ENCODE data around the gene SDK1. TPM values are rescaled to one million over a fixed set of nuclear protein-coding genes. Genes with fewer than 3 reads are reported as not detected.

SDK1 gene
- total and polyA plus RNA-seq, 2 experiments from 2014 or later = 2.1 to 10.0 TPM

DNA sequence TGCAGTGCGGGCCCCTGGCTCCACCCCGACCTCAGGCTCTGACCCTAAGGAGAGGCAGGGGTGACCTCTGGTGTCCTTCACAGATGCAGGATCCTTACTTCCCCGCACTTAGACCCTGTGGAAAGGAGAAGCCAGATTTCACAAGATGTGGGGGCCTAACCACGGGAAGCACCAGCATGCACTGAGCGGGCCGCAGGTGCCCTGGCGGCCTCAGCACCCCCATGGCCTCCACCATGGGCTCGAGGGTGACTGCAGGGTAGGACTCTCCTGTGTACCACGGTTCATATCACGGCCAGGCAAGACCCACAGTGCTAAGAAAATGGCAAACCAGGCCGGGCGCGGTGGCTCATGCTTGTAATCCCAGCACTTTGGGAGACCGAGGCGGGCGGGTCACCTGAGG lies 971.1 kb downstream of the SDK1 start:
- H3K4me3 ChIP-seq = no peak overlapping the region
- peaks cover 10% of the 10 kb centered on the region for H3K4me1 Mint-ChIP-seq
- no peaks in the 10 kb centered on the region for H3F3A ChIP-seq (replicated peaks; ENCODE audit: low read depth)
- no peaks in the 10 kb centered on the region for H3K27me3 ChIP-seq (ENCODE audit: insufficient read depth)
- H3K27ac Mint-ChIP-seq = no peak overlapping the region
- H3K27ac ChIP-seq (ENCODE audit: low read depth) = no peak overlapping the region
- H3K9me3 Mint-ChIP-seq = peaks cover 35% of the 10 kb centered on the region
- no peak overlapping the region for H3K4me3 Mint-ChIP-seq
- TF ChIP-seq, protein P1, sequence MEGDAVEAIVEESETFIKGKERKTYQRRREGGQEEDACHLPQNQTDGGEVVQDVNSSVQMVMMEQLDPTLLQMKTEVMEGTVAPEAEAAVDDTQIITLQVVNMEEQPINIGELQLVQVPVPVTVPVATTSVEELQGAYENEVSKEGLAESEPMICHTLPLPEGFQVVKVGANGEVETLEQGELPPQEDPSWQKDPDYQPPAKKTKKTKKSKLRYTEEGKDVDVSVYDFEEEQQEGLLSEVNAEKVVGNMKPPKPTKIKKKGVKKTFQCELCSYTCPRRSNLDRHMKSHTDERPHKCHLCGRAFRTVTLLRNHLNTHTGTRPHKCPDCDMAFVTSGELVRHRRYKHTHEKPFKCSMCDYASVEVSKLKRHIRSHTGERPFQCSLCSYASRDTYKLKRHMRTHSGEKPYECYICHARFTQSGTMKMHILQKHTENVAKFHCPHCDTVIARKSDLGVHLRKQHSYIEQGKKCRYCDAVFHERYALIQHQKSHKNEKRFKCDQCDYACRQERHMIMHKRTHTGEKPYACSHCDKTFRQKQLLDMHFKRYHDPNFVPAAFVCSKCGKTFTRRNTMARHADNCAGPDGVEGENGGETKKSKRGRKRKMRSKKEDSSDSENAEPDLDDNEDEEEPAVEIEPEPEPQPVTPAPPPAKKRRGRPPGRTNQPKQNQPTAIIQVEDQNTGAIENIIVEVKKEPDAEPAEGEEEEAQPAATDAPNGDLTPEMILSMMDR (conservative IDR thresholded peaks at IDR 0.05; ENCODE audit: low read depth in 2 of 2) = peak in 1 of 2 experiments; percentile 25; a peak in 1 of 4 replicates
- TF ChIP-seq EZH2 (IDR thresholded peaks at IDR 0.05; ENCODE audit: low read depth, unreplicated experiment) = no peak
- H2AFZ ChIP-seq = no peak overlapping the region
- ATAC-seq (peak; percentile 17; the same call in 2 of the 3 replicates), DNase-seq (ENCODE audit: low spot score) (no peak)
- H3K79me2 ChIP-seq (replicated peaks; ENCODE audit: insufficient read depth) = no peaks in the 10 kb centered on the region
- peaks cover 3% of the 10 kb centered on the region for H3K27me3 Mint-ChIP-seq (ENCODE audit: insufficient read depth, low read depth, poor library complexity)
- no peaks in the 10 kb centered on the region for H4K20me1 ChIP-seq (replicated peaks; ENCODE audit: insufficient read depth)
- H3K36me3 Mint-ChIP-seq (ENCODE audit: low read depth) = peaks cover 4% of the 10 kb centered on the region; the same call in 1 of the 3 replicates
- no peak overlapping the region for H3K4me2 ChIP-seq
- no peaks in the 10 kb centered on the region for H3K4me1 ChIP-seq (ENCODE audit: insufficient read depth)
- no peaks in the 10 kb centered on the region for H3K9me2 ChIP-seq (ENCODE audit: insufficient read depth)
- no peaks in the 10 kb centered on the region for H3K36me3 ChIP-seq (ENCODE audit: insufficient read depth)

DNA sequence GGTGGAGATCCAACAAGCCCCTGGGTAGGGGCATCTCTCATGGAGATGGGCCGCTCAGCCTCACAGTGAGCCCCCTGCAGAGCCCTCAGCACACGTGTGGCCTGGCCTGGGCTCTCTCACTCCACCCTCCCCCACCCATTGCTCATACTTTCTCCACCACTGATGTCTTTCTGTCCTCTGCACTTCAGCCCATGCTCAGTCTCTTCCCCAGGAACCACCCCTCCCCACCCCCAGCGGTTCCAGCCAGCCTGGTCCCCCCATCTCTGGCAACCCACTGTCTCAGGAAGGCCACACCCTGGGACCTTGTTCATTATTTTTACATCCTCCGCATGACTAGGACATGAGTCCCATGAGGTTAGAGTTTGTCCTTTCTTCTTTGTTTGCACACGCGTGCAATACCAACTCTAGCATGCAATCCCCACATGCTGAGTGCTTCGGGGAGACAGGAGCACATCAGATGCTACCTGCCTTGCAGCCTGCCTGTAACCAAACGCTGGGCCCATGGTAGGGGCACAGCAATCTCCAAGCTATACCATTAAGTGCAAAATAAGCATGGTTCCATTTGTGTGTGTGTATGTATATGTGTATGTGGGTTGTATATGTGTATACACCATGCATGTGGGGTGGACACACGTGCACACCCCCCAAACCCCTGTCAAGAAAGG lies 972.6 kb downstream of the SDK1 start:
- Mint-ChIP-seq H3K36me3 (ENCODE audit: low read depth) (peaks cover 4% of the 10 kb centered on the region; the same call in 1 of the 3 replicates), H3K9me3 (peaks cover 47% of the 10 kb centered on the region), H3K27me3 (ENCODE audit: insufficient read depth, low read depth, poor library complexity) (peaks cover 3% of the 10 kb centered on the region), H3K4me3 (no peak overlapping the region), H3K4me1 (no peaks in the 10 kb centered on the region), H3K27ac (no peak overlapping the region)
- Histone ChIP-seq H3K4me3 (no peak overlapping the region), H3K27me3 (ENCODE audit: insufficient read depth) (no peaks in the 10 kb centered on the region), H3K79me2 (replicated peaks; ENCODE audit: insufficient read depth) (no peaks in the 10 kb centered on the region), H2AFZ (no peak overlapping the region), H4K20me1 (replicated peaks; ENCODE audit: insufficient read depth) (no peaks in the 10 kb centered on the region), H3K36me3 (ENCODE audit: insufficient read depth) (no peaks in the 10 kb centered on the region), H3K27ac (ENCODE audit: low read depth) (no peak overlapping the region), H3K4me1 (ENCODE audit: insufficient read depth) (no peaks in the 10 kb centered on the region), H3K4me2 (no peak overlapping the region), H3K9me2 (ENCODE audit: insufficient read depth) (no peaks in the 10 kb centered on the region), H3F3A (replicated peaks; ENCODE audit: low read depth) (no peaks in the 10 kb centered on the region)
- DNase-seq (ENCODE audit: low spot score) = no peak
- no peak for ATAC-seq
- TF ChIP-seq EZH2 (IDR thresholded peaks at IDR 0.05; ENCODE audit: low read depth, unreplicated experiment) (no peak), NANOG (IDR thresholded peaks at IDR 0.05; ENCODE audit: borderline replicate concordance) (no peak), ZNF331 (CRISPR knock-in tag; IDR thresholded peaks at IDR 0.05; ENCODE audit: low read depth) (no peak), EZH2phosphoT487 (IDR thresholded peaks at IDR 0.05; ENCODE audit: unreplicated experiment) (no peak), JUNB (IDR thresholded peaks at IDR 0.05; ENCODE audit: unreplicated experiment) (no peak)
- TF ChIP-seq, protein P2, sequence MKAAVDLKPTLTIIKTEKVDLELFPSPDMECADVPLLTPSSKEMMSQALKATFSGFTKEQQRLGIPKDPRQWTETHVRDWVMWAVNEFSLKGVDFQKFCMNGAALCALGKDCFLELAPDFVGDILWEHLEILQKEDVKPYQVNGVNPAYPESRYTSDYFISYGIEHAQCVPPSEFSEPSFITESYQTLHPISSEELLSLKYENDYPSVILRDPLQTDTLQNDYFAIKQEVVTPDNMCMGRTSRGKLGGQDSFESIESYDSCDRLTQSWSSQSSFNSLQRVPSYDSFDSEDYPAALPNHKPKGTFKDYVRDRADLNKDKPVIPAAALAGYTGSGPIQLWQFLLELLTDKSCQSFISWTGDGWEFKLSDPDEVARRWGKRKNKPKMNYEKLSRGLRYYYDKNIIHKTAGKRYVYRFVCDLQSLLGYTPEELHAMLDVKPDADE (IDR thresholded peaks at IDR 0.05) = no peak
- TF ChIP-seq, protein P3, sequence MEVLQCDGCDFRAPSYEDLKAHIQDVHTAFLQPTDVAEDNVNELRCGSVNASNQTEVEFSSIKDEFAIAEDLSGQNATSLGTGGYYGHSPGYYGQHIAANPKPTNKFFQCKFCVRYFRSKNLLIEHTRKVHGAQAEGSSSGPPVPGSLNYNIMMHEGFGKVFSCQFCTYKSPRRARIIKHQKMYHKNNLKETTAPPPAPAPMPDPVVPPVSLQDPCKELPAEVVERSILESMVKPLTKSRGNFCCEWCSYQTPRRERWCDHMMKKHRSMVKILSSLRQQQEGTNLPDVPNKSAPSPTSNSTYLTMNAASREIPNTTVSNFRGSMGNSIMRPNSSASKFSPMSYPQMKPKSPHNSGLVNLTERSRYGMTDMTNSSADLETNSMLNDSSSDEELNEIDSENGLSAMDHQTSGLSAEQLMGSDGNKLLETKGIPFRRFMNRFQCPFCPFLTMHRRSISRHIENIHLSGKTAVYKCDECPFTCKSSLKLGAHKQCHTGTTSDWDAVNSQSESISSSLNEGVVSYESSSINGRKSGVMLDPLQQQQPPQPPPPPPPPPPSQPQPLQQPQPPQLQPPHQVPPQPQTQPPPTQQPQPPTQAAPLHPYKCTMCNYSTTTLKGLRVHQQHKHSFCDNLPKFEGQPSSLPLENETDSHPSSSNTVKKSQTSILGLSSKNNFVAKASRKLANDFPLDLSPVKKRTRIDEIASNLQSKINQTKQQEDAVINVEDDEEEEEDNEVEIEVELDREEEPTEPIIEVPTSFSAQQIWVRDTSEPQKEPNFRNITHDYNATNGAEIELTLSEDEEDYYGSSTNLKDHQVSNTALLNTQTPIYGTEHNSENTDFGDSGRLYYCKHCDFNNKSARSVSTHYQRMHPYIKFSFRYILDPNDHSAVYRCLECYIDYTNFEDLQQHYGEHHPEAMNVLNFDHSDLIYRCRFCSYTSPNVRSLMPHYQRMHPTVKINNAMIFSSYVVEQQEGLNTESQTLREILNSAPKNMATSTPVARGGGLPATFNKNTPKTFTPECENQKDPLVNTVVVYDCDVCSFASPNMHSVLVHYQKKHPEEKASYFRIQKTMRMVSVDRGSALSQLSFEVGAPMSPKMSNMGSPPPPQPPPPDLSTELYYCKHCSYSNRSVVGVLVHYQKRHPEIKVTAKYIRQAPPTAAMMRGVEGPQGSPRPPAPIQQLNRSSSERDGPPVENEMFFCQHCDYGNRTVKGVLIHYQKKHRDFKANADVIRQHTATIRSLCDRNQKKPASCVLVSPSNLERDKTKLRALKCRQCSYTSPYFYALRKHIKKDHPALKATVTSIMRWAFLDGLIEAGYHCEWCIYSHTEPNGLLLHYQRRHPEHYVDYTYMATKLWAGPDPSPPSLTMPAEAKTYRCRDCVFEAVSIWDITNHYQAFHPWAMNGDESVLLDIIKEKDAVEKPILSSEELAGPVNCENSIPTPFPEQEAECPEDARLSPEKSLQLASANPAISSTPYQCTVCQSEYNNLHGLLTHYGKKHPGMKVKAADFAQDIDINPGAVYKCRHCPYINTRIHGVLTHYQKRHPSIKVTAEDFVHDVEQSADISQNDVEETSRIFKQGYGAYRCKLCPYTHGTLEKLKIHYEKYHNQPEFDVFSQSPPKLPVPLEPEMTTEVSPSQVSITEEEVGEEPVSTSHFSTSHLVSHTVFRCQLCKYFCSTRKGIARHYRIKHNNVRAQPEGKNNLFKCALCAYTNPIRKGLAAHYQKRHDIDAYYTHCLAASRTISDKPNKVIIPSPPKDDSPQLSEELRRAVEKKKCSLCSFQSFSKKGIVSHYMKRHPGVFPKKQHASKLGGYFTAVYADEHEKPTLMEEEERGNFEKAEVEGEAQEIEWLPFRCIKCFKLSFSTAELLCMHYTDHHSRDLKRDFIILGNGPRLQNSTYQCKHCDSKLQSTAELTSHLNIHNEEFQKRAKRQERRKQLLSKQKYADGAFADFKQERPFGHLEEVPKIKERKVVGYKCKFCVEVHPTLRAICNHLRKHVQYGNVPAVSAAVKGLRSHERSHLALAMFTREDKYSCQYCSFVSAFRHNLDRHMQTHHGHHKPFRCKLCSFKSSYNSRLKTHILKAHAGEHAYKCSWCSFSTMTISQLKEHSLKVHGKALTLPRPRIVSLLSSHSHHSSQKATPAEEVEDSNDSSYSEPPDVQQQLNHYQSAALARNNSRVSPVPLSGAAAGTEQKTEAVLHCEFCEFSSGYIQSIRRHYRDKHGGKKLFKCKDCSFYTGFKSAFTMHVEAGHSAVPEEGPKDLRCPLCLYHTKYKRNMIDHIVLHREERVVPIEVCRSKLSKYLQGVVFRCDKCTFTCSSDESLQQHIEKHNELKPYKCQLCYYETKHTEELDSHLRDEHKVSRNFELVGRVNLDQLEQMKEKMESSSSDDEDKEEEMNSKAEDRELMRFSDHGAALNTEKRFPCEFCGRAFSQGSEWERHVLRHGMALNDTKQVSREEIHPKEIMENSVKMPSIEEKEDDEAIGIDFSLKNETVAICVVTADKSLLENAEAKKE (CRISPR knock-in tag; IDR thresholded peaks at IDR 0.05) = no peak

Measured in GM23338 (cell line).